Kasumi-1 (cell line): ENCODE measurements around the gene ZCCHC2.

Experiments
- DNase-seq, 2 experiments: peaks; one replicate each; lab custom pipeline; 2025; lab: John Stamatoyannopoulos, UW

The ZCCHC2 gene

GRCh38 chr18:62538881-62539280 is 16.1 kb downstream of the ZCCHC2 start:
- no peak for DNase-seq

GRCh38 chr18:62539284-62540165 is 16.7 kb downstream of the ZCCHC2 start:
- DNase-seq, result no peak

- no peak for DNase-seq
Observed at GRCh38 chr18:62543021-62543420, 20.2 kb downstream of the ZCCHC2 start.

GRCh38 chr18:62545098-62545497 is 22.3 kb downstream of the ZCCHC2 start:
- DNase-seq, result peak; percentile 37 to 43

GRCh38 chr18:62549755-62550154 is 26.9 kb downstream of the ZCCHC2 start:
- no peak for DNase-seq

- no peak for DNase-seq
Observed at GRCh38 chr18:62550746-62551145, 27.9 kb downstream of the ZCCHC2 start.

- DNase-seq, result no peak
Observed at GRCh38 chr18:62551972-62552513, 29.2 kb downstream of the ZCCHC2 start.

GRCh38 chr18:62554061-62554815 is 31.4 kb downstream of the ZCCHC2 start:
- peak; percentile 21 to 23 for DNase-seq

- no peak for DNase-seq
Observed at GRCh38 chr18:62555135-62555534, 32.3 kb downstream of the ZCCHC2 start.

- no peak for DNase-seq
Observed at GRCh38 chr18:62556397-62556796, 33.6 kb downstream of the ZCCHC2 start.

GRCh38 chr18:62558015-62558663 is 35.3 kb downstream of the ZCCHC2 start:
- no peak for DNase-seq

- DNase-seq, result no peak
Observed at GRCh38 chr18:62564044-62564443, 41.2 kb downstream of the ZCCHC2 start.

- DNase-seq, result peak; percentile 79 to 81
Observed at GRCh38 chr18:62566199-62566598, 43.4 kb downstream of the ZCCHC2 start.

GRCh38 chr18:62566818-62567217 is 44.0 kb downstream of the ZCCHC2 start:
- DNase-seq, result no peak

GRCh38 chr18:62569081-62569655 is 46.3 kb downstream of the ZCCHC2 start:
- DNase-seq, result no peak

GRCh38 chr18:62571037-62571436 is 48.2 kb downstream of the ZCCHC2 start:
- DNase-seq, result no peak

- no peak for DNase-seq
Observed at GRCh38 chr18:62571648-62572047, 48.8 kb downstream of the ZCCHC2 start.

- DNase-seq, result no peak
Observed at GRCh38 chr18:62572456-62572855, 49.6 kb downstream of the ZCCHC2 start.

- DNase-seq, result no peak
Observed at GRCh38 chr18:62574776-62575175, 52.0 kb downstream of the ZCCHC2 start.

- DNase-seq, result no peak
Observed at GRCh38 chr18:62576271-62576670, 53.4 kb downstream of the ZCCHC2 start.

- DNase-seq, result no peak
Observed at GRCh38 chr18:62576845-62577512, 54.2 kb downstream of the ZCCHC2 start.
